Smooth muscle cell (in vitro differentiated cells): ENCODE measurements around the gene TMEM178A. TPM values are rescaled to one million over a fixed set of nuclear protein-coding genes. Genes with fewer than 3 reads are reported as not detected.

Experiments
- DNase-seq: peaks from one replicate; lab custom pipeline; 2025; ENCODE audit not compliant: unreplicated experiment; lab: John Stamatoyannopoulos, UW
- H2AFZ ChIP-seq: fragments of 200-600 bp; sonication (generic); 2 replicates; pipeline ENCODE4 v1.6.0; 2016; ENCODE audit warnings: antibody characterized with exemption, low read depth, mild to moderate bottlenecking
- H3F3A ChIP-seq: fragments of 200-600 bp; sonication (generic); 2 replicates; pipeline ENCODE4 v1.6.0; 2017; ENCODE audit warnings: antibody characterized with exemption, low read depth
- H3K27ac ChIP-seq: fragments of 200-600 bp; sonication (generic); 2 replicates; pipeline ENCODE4 v1.5.1; 2016; ENCODE audit warnings: low read depth, mild to moderate bottlenecking
- H3K27me3 ChIP-seq: fragments of 200-600 bp; sonication (generic); 2 replicates; pipeline ENCODE4 v1.6.1; 2016; ENCODE audit warnings: low read depth, mild to moderate bottlenecking
- H3K36me3 ChIP-seq: fragments of 200-600 bp; sonication (generic); 2 replicates; pipeline ENCODE4 v1.5.1; 2016; ENCODE audit warnings: low read depth
- H3K4me1 ChIP-seq: fragments of 200-600 bp; sonication (generic); 2 replicates; pipeline ENCODE4 v1.5.1; 2016; ENCODE audit warnings: low read depth
- H3K4me2 ChIP-seq: fragments of 200-600 bp; sonication (generic); 2 replicates; pipeline ENCODE4 v1.6.0; 2016; ENCODE audit warnings: mild to moderate bottlenecking
- H3K4me3 ChIP-seq: fragments of 200-600 bp; sonication (generic); 2 replicates; pipeline ENCODE4 v1.5.1; 2016; ENCODE audit warnings: mild to moderate bottlenecking
- H3K79me2 ChIP-seq: fragments of 200-600 bp; sonication (generic); 2 replicates; pipeline ENCODE4 v1.6.0; 2016; ENCODE audit warnings: low read depth, mild to moderate bottlenecking
- H3K9ac ChIP-seq: fragments of 200-600 bp; sonication (generic); 2 replicates; pipeline ENCODE4 v1.6.0; 2016; ENCODE audit warnings: low read depth
- H3K9me3 ChIP-seq: fragments of 200-600 bp; sonication (generic); replicated peaks from 2 replicates; pipeline ENCODE4 v1.5.1; 2016; ENCODE audit warnings: low read depth
- H4K20me1 ChIP-seq: fragments of 200-600 bp; sonication (generic); 2 replicates; pipeline ENCODE4 v1.6.0; 2016; ENCODE audit warnings: low read depth
- CTCF ChIP-seq: fragments of 200-600 bp; sonication (generic); IDR thresholded peaks from 2 replicates; pipeline ENCODE4 v1.5.1; 2017; ENCODE audit warnings: borderline replicate concordance, mild to moderate bottlenecking, antibody characterized with exemption; ENCODE audit not compliant: insufficient read depth, poor library complexity, severe bottlenecking
- WGBS: methylation state at CpG from one replicate; pipeline ENCODE4 v1.1.7; 2016; ENCODE audit warnings: low lambda C conversion rate; 5-methylcytosine and 5-hydroxymethylcytosine counted together
- polyA plus RNA-seq: library from polyadenylated mRNA; unstranded; fragments of >200 nt; fragmentation: Nextera tagmentation; extraction: Ambion mirVana; gene quantifications from 2 replicates; pipeline ENCODE4 v1.2.1, GENCODE V29; 2016
- total RNA-seq: library from RNA; depleted of rRNA; stranded (reverse); fragments of >200 nt; gene quantifications from 2 replicates; pipeline ENCODE4 v1.2.3, GENCODE V29; 2014

TMEM178A gene
- total and polyA plus RNA-seq, 2 experiments from 2014 or later, result 14.6 to 22.2 TPM

- Histone ChIP-seq H3K27ac (no peak overlapping the region), H3K79me2 (no peaks in the 10 kb centered on the region), H2AFZ (no peak overlapping the region), H3K4me3 (no peak overlapping the region), H3K4me1 (no peaks in the 10 kb centered on the region), H3K36me3 (no peaks in the 10 kb centered on the region), H3K9ac (no peak overlapping the region), H3F3A (no peaks in the 10 kb centered on the region), H3K9me3 (no peaks in the 10 kb centered on the region), H4K20me1 (no peaks in the 10 kb centered on the region), H3K27me3 (no peaks in the 10 kb centered on the region), H3K4me2 (peak overlapping the region; percentile 46)
- DNase-seq, result no peak
- WGBS, result 29% methylated on average over 6 of the region's 6 CpGs
- TF ChIP-seq CTCF, result no peak
Observed at GRCh38 chr2:39642051-39642718, 23.5 kb upstream of the TMEM178A start.

- no peaks in the 10 kb centered on the region for H3F3A ChIP-seq
- no peak overlapping the region for H2AFZ ChIP-seq
- H3K27ac ChIP-seq, result no peak overlapping the region
- no peaks in the 10 kb centered on the region for H3K27me3 ChIP-seq
- H3K4me3 ChIP-seq, result no peak overlapping the region
- 96% methylated on average over 2 of the region's 2 CpGs for WGBS
- no peak for DNase-seq
- no peak overlapping the region for H3K4me2 ChIP-seq
- H3K36me3 ChIP-seq, result no peaks in the 10 kb centered on the region
- no peaks in the 10 kb centered on the region for H4K20me1 ChIP-seq
- TF ChIP-seq CTCF, result no peak
- H3K79me2 ChIP-seq, result no peaks in the 10 kb centered on the region
- no peaks in the 10 kb centered on the region for H3K9me3 ChIP-seq
- H3K9ac ChIP-seq, result no peak overlapping the region
- no peaks in the 10 kb centered on the region for H3K4me1 ChIP-seq
Observed at GRCh38 chr2:39645826-39646225, 19.9 kb upstream of the TMEM178A start.

- Histone ChIP-seq H2AFZ (no peak overlapping the region), H3F3A (no peaks in the 10 kb centered on the region), H3K36me3 (no peaks in the 10 kb centered on the region), H3K79me2 (no peaks in the 10 kb centered on the region), H3K27ac (no peak overlapping the region), H3K9me3 (no peaks in the 10 kb centered on the region), H4K20me1 (no peaks in the 10 kb centered on the region), H3K4me2 (no peak overlapping the region), H3K27me3 (no peaks in the 10 kb centered on the region), H3K9ac (no peak overlapping the region), H3K4me3 (no peak overlapping the region), H3K4me1 (no peaks in the 10 kb centered on the region)
- DNase-seq, result no peak
- WGBS, result 93% methylated on average over 1 of the region's 1 CpG
- TF ChIP-seq CTCF, result no peak
Observed at GRCh38 chr2:39646267-39646666, 19.4 kb upstream of the TMEM178A start.
